OCI-LY3 (cell line): ENCODE measurements around the gene FOSL2.

Experiments
- CTCF ChIP-seq: fragments of 200-600, 300-600 bp; sonication (generic); IDR thresholded peaks from 2 replicates; pipeline ENCODE4 v1.5.1; 2014; ENCODE audit warnings: antibody characterized with exemption, low read length, low read depth
- EZH2phosphoT487 ChIP-seq: fragments of 200-600 bp; shearing (Covaris generic); IDR thresholded peaks from 2 replicates; pipeline ENCODE4 v1.6.1; 2018; ENCODE audit warnings: antibody characterized with exemption, mixed run types, low read depth

GRCh38 chr2:28408764-28409599 is 16.3 kb downstream of the FOSL2 start:
- TF ChIP-seq CTCF (no peak), EZH2phosphoT487 (no peak)
